DMS53 treated with DMSO at 0.1 percent for 48 hours (cell line): ENCODE measurements around the gene AP1M1.

Experiments
- DNase-seq: peaks from one replicate; lab custom pipeline; 2025; ENCODE audit not compliant: unreplicated experiment; lab: John Stamatoyannopoulos, UW

AP1M1 gene

GRCh38 chr19:16232127-16232526 lies 34.4 kb downstream of the AP1M1 start:
- no peak for DNase-seq

GRCh38 chr19:16232568-16232967 lies 34.9 kb downstream of the AP1M1 start:
- DNase-seq: no peak

DNA sequence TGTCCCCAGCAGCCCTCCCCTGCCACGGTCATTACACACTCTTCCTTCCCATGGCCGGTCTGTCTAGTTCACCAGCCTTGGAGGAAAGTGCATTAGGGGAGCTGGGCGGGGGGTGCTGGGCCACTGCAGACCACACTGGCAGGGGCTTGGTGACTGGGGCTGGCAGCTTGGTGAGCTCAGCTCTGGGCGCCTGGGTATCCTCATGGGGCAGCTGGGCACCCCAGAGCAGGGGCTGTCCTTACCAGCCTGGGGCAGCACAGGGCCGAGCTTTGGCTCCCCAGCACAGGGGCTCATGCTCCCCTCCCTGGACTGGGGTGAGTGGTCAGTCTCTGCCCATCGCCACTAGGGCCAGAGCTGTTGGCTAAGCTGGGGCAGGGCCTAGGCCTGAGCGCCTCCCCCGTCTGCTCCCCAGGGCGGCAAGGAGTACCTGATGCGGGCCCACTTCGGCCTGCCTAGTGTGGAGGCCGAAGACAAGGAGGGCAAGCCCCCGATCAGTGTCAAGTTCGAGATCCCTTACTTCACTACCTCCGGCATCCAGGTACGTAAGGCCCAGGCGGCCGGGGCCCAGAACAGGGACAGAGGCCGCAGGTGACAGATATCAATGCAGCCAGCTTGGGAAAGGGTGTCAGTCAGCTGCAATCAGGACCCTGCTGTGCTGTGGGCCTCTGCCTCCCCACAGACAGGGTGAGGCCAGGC lies 35.5 kb downstream of the AP1M1 start:
- DNase-seq: no peak

GRCh38 chr19:16233836-16234551 lies 36.3 kb downstream of the AP1M1 start:
- no peak for DNase-seq

DNA sequence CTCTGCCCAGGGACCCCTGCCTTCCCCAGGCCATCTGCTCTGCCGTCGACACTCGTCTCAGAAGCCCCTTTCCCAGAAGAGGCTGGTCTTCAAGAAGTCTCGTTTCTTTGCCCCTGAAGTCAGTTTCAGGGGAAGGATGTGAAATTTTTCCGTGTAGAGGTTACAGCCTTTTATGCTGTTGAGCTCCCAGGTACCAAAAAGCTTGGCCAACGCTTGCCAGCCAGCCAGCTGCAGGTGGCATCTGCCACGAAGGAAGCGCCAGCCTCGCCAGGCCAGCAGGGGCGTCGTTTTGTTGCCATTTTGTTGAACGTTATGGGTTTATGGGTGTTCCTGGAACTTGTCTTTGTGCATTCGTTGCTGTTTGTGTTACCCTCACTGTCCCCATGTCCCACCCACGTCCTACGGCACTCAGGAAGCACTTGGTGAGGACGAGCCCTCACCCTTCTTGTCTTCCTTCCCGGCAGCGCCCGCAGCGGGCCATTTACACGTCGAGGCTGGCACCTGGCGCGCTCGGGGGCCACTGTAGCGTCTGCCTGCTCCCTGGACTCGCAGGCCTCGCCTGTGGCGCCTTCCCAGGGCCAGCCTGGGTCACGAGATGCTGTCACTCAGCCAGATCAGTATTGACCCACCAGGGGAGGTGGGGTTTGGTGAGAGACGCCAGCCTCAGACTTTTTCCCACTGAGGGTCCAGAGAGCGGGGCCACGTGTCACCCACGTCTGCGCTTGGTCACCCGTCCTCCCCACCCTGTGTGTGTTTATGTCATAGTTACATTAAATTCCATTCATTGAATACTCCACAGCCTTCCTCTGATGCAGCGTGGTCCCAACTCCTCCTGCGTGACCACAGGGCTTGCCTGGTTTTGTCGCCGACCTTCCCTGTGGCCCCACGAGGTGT lies 37.1 kb downstream of the AP1M1 start:
- DNase-seq: no peak

DNA sequence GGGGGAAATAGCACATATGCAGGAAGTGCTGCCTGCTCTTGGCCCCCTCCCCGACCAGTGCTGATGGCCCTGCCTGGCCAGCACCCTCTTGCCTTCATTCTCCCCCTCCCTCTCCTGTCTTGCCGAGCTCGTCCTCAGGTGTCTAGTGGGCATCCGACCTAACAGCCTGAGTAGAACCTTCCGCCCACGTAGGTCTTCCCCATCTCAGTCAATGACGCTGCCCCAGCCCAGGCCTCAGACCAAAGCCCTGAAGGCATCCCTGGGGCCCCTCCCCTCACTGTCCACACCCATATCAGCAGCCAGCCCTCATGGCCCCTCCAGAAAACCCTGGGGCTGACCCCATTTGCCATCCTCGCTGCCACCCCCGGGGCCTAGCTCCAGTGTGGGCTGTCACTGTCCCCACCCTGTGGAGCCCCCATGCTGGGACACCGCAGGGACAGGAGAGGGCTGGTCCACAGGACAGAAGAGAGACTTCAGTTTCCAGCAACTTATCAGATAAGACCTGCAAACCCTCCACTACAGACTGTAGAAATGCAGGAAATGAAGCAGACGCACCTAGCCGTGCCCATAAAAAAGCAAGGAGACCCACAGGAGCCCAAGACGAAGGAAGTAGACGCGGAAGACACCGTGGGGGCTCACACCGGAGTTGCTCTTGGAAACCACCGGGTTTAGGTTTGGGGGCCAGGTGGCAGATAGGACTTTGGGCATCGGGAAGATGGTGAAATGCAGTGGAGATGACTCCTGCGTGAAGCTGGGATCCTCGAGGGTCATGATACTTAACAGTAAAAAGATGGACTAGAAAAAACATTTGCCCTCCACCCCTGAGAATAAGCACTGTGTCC lies 38.3 kb downstream of the AP1M1 start:
- no peak for DNase-seq

DNA sequence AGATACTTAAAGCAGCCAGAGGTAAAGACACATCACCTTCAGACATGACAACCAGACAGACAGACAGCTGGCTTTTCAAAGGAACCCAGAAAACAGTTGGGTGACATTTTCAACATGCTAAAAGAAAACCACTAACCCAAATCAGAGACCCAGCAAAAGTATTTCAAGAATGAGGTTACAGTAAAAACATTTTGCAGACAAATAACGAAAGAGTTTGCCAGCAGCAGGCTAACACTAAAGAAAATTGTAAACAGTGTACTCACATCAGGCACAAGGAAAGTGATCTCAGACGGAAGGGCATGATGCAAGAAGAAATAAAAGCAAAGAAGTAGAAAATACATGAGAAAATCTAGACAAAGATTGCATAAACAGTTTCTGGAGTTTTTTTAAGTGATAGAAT lies 46.4 kb downstream of the AP1M1 start:
- no peak for DNase-seq

DNA sequence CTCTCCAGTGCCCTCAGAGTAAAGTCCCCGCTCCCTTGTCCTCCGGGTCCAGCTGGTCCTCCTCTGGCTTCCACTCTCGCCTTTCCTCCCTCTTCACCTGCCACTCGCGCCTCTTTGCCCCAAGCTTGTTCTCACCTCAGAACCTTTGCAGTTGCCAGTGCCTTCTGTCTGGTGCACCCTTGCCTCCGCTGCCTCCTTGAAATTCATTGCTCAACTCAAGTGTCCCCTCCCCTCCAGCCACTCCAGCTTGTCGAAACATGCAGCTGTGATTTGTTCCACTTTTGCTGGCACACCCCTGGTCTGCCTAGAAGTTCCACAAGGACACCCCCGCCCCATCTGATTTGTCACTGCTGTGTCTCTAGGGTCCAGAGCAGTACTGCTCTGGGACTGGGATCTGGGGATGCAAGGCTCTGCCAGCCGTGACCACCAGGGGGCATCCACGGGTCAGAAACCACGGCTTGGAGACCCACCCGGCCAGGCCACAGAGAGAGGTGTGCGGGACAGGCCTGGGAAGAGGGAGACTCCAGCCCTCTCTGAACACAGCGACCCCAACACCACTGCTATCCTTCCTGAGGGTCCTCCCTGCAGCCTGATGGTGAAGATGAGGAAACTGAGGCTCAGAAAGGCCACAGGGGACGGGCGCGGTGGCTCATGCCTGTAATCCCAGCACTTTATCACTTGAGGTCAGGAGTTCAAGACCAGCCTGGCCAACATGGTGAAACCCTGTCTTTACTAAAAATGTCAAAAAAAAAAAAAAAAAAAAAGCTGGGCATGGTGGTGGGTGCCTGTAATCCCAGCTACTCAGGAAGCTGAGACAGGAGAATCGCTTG lies 49.9 kb downstream of the AP1M1 start:
- DNase-seq: peak; percentile 47

GRCh38 chr19:16248380-16249023 lies 50.8 kb downstream of the AP1M1 start:
- DNase-seq: no peak

- DNase-seq: no peak
Measured at GRCh38 chr19:16249826-16250404, 52.2 kb downstream of the AP1M1 start.

- DNase-seq: no peak
Measured at GRCh38 chr19:16252459-16253205, 54.9 kb downstream of the AP1M1 start.

DNA sequence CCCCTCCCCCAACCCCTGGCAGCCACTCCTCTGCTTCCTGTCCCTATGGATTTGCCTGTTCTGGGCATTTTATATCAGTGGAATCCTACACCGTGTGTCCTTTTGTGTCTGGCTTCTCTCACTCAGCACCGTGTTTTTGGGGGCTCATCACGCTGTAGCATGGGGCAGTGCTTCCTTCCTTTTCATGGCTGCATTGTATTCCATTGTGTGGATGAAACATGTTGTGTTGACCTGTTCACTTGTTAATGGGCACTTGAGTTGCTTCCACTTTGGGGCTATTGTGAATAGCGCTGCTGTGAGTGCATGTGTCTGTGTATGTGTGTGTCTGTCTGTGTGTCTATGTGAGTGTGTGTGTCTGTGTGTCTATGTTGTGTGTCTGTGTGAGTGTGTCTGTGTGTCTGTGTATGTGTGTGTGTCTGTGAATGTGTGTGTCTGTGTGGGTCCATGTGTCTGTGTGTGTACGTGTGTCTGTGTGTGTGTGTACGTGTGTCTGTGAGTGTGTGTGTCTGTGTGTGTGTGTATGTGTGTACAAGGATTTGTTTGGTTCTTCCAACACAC lies 57.2 kb downstream of the AP1M1 start:
- no peak for DNase-seq

DNA sequence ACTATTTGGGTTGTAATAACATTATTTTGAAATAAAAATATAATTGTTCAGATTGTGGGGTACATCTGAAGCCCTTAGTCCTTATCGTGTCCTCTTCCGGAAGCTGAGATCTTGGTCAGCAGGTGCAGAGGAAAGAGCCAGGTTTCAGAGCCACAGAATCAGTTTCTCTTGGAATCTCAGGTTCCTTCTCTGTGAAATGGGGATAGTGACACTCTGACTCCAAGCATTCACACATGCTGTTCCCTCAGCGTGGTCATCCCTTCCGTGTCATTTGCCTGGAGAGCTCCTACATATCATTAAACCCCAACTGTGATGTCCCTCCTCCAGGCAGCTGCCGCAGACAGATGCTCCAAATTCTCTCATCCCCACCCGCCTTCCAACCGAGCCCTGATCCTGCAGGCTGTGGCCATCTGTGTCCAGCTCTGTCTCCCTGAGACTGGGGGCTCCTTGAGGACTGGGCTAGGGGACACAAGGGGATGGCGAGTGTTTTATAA lies 59.8 kb downstream of the AP1M1 start:
- no peak for DNase-seq

DNA sequence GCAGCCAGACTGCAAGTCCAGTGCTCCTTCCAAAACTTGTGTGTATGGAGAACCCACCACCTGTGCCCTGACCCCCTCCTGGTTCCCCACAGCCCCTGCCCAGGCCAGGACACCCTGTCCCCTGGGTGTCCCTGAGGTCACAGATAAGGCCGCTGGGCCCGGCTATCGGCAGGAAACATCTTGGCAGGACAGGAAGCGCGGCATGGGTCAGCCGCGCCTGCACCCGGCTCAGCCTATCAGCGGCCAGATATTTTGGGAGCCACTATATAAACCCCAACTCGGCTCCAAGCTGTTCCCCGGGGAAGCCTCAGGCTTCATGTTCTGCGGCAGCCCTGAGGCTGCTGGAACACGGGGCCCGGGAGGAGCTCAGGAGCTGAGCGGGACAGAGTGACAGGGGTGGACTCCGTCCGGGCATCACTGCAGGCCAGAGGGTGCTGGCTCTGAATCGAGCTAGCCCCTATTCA lies 60.8 kb downstream of the AP1M1 start:
- no peak for DNase-seq

DNA sequence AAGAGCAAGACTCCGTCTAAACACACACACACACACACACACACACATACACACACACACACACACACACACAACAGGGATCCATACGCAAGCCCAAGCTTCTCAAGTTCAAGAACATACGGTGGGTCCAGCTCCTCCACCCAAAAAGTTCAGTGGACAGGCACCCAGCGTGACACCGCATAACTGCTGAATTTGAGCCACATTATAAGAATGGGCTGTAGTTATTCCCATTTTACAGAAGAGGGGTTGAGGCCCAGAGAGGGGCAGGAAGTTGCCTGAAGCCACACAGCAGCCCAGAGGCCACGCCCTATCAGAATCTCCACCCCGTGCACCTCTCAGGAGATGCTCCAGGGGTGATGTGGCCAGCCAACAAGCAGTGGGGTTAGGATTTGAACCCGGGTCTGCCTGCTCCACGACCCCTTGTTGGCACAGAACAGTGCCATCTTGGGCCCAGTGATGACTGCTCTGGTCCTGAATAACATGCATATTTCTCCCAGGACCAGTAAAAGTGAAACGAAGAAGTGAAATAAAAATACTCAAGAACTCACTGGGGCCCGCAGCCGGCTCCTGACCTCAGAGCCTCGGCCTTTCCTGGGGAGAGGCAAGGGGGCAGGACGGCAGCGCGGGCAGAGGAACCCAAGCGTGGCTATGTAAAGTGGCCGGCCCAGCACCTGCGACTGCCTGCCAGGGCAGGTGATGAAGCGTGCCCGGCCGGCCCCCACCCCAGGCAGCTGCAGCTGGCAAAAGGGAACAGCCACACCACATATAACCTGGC lies 61.9 kb downstream of the AP1M1 start:
- DNase-seq: peak; percentile 52

DNA sequence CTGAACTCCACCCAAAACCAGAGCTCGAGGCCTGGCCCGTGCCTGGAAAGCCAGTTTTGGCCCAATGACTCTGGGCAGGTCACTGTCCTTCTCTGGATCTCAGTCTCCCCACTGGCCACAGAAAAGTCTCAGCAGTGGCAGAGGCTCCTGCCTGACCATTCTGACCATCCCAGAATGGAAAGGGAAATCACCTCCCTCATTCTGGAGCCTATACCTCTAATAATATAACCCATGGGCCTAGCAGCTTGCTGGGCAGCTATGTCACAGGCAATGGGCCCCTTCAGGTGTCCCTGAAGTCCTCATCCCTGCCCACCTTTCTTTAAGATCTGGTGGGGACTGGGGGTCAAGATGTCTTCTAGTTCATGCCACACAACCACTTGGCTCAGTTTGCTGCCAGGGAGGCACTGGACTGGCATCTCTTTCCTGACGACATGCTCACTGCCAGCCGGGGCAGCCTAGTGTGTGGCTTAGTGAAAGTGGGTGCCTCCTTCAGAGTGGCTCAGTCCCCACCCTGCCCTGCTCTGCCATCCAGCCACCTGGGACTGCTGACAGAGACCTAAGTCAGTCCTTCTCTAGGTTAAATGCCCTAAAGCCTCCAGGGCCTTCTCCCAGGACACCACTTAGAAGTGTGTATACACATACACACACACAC lies 62.6 kb downstream of the AP1M1 start:
- DNase-seq: no peak

- no peak for DNase-seq
Measured at GRCh38 chr19:16260812-16261161, 63.1 kb downstream of the AP1M1 start.
